MM.1S (cell line): Measurements from ENCODE around the gene CACNA1I.

Experiments used
- EZH2 ChIP-seq: fragments of 300-600 bp; sonication (generic); optimal IDR thresholded peaks from 2 replicates; pipeline ENCODE3; 2017; ENCODE audit warnings: low read depth, mild to moderate bottlenecking, antibody characterized with exemption, low read length, mixed read lengths
- TF ChIP-seq, protein P1 (sequence below): fragments of 300-600 bp; sonication (generic); IDR thresholded peaks from 2 replicates; pipeline ENCODE4 v1.5.1; 2016; ENCODE audit warnings: antibody characterized with exemption, low read length, mixed read lengths

DNA sequence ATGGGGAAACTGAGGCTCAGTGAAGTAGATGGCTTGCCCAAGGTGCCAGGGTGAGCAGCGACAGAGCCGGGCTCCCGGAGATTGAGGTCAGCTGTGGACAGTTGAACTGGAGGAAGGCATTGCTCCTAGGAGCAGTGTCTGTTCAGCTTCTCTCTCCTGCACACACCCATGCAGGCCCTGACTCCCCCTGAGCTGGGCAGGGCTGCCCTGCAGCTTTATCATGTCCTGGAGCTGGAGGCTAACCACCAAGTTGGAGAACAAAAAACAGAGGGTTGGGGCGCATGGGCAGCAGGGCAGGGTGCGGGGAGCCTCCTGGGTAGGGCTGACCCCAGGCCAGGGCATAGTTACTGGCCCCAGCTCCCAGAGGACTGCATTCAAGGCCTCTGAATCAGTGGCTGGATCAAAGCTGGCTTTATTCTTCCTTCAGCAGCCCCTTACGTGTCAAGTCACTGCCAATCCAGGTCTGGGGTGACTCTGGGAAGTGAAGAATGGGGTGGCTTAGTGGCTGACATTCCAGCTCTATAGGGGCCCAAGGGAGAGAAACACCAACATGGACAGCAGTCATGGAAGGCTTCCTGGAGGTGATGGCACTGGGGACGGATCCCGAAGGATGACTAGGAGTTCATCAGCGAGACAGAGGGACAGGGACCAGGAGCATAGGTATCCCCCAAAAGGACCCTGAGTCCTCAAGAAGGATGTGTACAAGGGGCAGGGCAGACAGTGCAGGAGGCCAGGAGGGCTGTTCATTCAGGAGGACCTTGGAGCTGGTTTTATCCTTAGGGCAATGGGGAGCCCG lies 83.8 kb downstream of the CACNA1I start:
- TF ChIP-seq, protein P1, sequence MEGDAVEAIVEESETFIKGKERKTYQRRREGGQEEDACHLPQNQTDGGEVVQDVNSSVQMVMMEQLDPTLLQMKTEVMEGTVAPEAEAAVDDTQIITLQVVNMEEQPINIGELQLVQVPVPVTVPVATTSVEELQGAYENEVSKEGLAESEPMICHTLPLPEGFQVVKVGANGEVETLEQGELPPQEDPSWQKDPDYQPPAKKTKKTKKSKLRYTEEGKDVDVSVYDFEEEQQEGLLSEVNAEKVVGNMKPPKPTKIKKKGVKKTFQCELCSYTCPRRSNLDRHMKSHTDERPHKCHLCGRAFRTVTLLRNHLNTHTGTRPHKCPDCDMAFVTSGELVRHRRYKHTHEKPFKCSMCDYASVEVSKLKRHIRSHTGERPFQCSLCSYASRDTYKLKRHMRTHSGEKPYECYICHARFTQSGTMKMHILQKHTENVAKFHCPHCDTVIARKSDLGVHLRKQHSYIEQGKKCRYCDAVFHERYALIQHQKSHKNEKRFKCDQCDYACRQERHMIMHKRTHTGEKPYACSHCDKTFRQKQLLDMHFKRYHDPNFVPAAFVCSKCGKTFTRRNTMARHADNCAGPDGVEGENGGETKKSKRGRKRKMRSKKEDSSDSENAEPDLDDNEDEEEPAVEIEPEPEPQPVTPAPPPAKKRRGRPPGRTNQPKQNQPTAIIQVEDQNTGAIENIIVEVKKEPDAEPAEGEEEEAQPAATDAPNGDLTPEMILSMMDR = no peak
- no peak for TF ChIP-seq EZH2
